Activated CD4-positive, CD25-positive, alpha-beta regulatory T cell (primary cell): ENCODE data around the gene OR5K3.
"Not testable (repeated sequence)": the region's sequence is repeated elsewhere in the genome, so short reads cannot be mapped to it uniquely, and the experiment has no call there.

Experiments used
- DNase-seq, 4 experiments: peaks; one replicate each; lab custom pipeline; 2025; lab: John Stamatoyannopoulos, UW

The OR5K3 gene, protein sequence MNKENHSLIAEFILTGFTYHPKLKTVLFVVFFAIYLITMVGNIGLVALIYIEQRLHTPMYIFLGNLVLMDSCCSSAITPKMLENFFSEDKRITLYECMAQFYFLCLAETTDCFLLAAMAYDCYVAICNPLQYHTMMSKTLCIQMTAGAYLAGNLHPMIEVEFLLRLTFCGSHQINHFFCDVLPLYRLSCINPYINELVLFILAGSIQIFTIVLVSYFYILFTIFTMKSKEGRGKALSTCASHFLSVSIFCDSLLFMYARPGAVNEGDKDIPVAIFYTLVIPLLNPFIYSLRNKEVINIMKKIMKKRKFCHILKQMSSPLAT

DNA sequence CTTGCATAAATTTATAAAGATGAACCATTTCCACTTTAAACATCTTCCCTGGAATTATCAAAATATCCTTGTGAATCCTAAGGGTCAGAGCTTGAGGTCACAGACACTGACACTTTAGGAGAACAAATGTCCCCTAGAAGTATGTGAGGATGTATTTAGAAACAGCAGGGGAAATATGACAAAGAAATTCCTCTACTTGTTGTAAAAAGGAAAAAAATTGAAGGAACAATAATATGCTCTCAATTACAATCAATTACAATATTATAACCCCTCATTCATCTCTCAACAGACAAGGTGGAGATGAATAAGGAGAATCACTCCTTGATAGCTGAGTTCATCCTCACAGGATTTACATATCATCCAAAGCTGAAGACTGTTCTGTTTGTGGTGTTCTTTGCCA, at the start of gene OR5K3:
Gene OR5K3 (plus strand): TSS at position 301 of the 400 bp plus-strand sequence. CDS start 0 bp downstream, at position 301.
- no peak for DNase-seq

DNA sequence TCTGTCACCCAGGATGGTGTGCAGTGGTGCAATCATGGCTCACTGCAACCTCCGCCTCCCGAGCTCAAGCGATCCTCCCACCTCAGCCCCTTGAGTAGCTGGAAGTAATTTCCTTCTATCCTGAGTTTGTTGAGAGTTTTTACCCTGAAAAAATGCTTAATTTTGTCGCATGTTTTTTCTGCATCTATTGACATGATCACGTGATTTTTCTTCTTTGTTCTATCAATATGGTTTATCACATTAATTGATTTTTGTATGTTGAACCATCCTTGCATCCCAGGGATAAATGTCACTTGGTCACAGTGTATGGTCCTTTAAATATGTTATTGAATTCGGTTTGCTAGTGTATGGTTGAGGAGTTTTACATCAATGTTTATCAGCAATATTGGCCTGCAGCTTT, 48.7 kb upstream of the OR5K3 start:
- no peak for DNase-seq

DNA sequence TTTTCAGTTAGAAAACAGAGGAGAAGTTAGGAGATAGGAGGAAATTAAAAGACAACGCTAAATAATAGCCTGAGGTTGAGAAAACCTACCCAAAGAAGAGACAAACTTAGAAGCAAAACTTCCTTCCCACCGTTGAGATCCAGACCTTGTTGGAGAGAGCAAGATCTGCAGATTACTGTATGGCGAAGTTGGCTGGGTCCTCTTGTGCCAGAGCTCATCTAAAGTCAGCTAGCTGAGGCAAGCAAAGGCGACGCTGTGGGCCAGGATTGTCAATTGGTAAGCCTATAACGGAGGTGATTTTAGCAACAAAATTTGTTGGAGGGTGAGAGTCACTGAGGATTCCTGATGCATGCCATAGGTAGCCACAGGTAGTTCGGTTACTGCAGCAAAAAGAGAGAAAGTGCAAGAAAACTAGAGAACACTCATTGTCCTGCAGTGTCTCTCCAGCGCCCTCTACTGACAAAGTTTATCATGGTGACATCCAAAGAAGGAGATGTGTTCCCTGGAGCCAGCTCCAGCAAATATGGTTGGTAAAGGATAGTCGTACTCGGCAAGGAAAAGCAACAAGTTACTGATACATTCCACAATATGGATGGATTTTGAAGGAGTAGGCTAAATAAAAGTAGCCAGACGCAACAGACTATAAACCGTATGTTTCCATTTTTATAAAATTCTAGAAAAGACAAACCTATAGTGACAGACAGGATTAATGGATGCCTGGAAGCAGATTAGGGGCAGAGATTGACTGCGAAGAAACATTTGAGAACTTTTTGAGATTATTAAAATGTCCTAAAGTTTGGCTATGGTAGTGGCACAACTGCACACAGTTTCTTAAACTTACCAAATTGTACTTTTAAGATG, 46.6 kb upstream of the OR5K3 start:
- DNase-seq, result peak in 2 of 4 experiments; percentile 1 to 2

DNA sequence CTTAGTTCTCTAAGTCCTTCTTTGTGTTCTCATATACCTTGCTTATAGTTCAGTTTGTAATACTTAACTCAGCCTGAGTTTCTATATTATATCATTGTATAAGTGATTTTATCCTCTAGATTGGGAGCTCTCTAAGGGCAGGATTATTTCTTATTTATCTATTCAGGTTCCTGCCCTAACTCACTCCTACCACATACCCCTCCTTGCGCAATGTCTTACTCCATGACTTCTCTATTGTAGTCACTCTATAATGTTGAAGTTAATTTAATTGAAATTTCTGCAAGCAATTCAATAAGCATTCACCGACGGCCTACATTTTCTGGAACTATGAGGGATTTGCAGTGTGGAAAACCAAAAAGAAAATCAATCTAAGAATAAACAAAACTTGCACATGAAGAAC, 40.4 kb upstream of the OR5K3 start:
- no peak for DNase-seq

DNA sequence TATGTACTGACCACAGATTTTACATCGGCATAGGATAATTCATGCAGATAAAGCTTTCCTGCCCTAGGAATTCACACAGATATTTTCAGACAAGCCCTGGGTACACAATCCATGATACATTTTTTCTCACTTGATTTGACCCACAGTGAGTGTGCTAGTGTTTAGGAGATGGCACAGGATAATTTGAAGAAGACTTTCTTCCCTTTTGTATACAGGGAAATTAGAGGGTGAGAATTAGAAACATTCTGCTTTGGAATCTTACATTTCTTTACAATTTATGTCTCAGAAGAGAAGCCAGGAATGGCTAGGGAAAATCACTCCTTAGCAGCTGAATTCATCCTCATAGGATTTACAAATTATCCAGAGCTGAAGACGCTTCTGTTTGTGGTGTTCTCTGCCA, 36.9 kb upstream of the OR5K3 start, which contains the start of gene OR5K4:
Gene OR5K4 (plus strand): TSS at position 301 of the 400 bp plus-strand sequence. CDS start 0 bp downstream, at position 301.
- no peak for DNase-seq

DNA sequence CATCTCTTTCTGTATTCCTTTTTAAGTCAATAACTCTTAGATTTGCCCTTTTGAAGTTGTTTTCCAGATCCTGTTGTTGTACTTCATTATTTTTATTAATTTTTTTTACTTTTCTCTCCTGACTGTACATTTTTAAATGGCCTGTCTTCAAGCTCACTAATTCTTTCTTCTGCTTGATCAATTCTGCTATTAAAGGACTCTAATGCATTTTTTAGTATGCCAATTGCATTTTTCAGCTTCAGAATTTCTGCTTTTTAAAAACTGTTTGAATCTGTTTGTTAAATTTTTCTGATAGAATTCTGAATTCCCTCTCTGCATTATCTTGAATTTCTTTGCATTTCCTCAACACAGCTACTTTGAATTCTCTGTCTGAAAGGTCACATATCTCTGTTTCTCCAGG, 31.2 kb upstream of the OR5K3 start:
- no peak for DNase-seq

DNA sequence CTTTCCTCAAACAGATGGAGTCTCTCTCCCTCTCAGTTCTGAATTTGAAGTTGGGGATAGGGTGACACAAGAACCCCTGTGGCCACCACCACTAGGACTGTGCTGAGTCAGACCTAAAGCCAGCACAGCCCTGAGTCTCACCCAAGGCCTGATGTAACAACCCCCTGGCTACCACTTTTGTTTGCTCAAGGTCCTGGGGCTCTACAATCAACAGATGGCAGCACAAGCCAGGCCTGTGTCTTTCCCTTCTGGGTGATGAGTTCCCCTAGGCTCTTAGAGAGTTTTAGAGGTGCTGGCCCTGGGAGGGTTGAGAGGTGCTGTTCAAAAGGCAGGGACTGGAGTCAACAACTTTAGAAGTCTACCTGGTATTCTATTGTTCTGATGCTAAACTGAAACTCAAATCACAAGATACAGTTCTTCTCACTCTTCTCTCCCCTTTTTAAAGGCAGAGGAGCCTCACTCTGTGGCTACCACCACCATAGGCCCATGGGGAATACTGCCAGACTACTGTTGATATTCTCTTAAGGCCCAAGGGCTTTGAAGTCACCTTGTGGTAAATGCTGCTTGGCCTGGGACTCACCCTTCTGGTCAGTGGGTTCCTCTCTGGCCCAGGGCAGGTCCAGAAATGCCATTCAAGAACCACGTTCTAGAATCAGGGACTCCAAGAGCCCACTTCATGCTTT, 30.3 kb upstream of the OR5K3 start:
- no peak for DNase-seq

DNA sequence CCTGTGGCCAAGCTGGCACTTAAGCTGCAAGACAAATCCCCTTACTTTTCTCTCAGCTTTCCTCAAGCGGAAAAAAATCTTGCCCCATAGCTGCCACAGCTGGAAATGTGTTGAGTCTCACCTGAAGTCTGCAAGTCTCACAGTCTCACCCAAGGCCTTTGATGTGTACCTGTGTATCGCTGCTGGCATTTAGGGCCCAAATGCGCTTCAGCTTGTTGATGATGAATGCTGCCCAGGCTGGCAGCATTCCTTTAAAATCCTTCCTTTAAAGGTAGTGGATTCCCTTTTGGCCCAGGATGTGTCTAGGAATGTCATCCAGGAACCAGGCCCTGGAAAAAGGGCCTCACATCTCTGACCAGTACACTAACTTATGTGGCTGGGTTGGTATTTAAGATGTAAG, 29.8 kb upstream of the OR5K3 start:
- no peak for DNase-seq

DNA sequence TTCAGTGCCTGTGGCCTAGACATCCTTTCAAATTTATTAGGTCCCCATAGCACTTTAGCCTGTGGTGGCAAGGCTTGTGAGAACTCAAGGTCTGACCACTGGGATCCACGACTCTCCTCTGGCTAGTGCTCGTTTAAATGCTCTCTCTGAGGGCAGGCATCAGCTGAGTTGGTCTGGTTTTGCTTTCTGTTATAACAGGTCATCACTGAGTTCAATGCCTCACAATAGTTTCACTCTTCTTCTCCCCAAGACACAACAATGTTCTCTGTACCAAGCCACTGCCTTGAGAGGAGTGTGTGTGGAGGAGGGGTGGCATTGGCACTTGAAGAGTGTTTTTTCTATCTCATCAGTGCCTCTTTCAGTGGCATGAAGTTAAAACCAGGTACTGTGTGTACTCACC, 29.2 kb upstream of the OR5K3 start:
- DNase-seq, result no peak

DNA sequence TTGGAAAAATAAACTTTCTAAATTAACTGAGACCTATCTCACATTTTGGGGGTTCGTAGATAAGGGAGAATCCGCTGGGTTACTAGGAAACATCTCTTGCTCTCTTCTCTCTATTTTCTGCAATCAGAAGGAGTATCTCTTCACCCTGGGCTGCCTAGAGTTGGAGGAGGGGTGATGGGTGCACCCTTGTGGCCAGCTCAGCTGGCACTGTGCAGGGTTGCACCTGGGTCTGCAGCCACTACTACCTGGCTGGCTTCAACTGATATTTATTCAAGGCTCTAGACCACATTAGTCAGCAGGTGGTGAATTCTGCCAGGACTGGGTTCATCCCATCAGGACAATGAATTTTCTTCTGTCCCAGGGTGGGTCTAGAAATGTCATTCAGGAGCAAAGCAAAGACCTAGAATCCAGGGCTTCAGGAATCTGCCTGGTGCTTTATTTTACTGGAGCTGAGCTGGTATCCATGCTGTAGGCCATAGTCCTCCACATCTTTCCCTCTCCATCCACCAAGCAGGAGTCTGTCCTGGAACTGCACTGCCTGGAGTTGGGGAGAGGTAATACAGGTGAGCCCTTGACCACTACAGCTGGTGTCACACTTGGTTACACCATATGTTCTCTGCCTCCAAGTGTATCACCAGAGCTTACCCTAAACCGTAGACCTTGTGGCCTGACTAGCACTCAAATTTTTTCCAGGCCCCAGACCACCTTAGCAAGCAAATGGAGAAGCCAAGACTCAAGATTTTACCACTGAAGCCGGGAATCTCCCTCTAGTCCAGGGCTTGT, 22.8 kb upstream of the OR5K3 start:
- DNase-seq, result no peak

DNA sequence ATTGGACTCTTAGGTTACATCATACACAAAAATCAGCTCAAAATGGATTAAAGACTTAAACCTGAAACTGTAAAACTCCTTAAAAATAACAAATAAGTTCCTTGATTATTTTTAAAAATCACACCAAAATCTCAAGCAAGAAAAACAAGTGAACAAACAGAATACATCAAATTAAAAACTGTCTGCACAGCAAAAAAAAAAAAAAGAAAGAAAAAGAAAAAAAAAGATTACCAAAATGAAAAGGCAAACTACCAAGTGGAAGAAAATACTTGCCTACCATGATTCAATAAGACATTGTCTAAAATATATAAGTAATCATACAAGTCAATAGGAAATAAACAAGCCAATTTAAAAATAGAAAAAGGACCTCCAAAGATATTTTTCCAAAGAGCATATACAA, 19.3 kb upstream of the OR5K3 start:
- no peak for DNase-seq

DNA sequence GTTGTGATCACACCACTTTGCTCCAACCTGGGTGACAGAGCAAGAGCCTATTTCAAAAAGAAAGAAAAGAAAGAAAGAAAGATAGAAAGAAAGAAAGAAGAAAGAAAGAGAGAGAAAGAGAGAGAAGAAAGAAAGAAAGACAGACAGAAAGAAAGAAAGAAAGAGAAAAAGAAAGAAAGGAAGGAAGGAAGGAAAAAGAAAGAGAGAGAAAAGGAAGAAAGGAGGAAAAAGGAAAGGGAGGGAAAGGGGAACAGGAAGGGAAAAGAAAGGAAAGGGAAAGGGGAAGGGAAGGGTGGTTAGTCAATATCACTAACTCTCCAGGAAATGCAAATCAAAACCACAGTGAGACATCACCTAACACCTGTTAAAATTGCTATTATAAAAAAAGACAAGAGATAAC, 18.6 kb upstream of the OR5K3 start:
- no peak for DNase-seq

DNA sequence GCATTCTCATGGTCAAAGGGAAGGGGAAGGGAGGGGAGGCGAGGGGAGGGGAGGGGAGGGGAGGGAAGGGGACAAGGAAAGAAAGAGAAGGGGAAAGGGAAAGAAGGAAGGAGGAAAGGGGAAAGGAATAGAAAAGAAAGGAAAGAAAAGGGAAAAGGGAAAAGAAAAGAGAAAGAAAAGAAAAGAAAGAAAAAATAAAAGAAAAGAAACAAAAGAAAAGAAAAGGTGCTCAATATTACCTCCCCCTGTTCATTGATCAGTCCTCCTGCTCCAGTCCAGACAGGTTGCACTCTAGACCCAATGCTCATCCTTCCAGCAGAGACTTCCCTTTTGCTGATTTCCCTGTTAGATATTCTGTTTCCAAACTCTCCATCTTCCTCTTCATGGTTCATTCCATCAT, 18.0 kb upstream of the OR5K3 start:
- DNase-seq, result no peak

DNA sequence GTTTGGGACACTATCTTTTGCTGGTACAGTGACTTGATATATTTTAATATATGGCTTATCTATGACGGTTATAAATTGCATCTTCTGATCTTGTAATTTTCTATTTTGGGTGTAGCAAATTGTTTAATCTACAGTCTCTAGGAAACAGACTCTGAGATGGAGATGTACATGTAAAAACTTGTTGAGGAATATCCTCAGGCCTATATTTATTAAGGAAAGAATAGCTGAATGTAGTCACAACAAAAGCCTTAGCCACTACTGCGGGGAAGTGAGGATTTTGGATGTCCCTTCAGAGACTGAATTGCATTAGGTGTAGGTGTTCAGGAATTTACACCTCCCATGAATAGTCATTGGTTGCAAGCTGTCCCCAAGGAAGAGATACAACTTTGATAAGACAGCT, 13.8 kb upstream of the OR5K3 start:
- no peak for DNase-seq

DNA sequence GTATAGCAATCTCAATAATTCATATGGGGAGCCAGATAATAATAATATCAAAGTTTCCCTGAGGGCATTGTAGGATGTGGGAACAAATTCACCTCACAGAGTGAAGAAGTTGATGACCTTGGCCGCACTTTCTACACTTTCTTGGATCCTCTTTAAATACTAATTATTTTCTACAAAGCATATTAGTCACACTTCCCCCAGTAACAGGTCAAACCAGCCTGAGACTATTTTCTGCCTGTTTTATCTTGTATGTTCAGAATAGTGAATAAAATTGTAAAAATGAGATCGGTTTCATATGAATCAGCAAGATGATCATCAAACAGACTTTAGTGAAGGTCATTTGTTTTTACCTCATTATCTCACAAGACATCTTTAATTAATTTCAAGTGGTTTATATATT, 2.3 kb upstream of the OR5K3 start:
- DNase-seq, result no peak

DNA sequence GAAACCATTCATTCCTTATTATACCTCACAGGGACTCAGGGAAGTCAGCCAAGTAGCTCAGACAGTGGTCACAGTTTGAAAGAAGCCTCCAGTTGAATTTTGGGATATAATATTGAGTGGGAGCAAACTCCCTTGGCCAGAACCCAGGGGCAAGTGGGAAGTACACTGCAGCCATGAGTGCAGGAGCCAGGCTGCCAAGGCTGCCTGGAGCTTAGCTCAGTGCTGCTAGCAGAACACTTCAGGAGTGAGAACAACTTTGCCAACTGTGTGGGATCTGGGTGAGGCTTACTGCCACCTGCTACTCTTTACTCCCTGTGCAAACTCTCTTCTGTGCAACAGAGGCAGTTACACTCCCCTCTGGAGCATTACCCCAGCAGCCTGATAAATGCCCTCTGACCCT, 4.6 kb downstream of the OR5K3 start:
- no peak for DNase-seq

DNA sequence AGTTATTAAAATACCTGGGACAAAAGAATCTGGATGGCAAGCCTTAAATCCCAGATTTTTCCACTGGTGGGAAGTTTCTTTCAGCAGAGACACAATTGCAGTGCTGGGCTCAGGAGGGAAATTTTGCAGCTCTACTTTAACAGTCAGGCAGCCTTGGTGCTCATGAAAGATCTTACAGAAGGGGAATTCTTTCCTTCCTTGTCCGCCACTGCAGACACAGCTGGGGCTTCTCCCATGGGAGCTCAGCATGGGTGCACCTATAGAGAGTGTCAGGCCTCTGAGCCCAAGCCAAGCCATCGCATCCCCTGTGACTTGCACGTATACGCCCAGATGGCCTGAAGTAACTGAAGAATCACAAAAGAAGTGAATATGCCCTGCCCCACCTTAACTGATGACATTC, 6.0 kb downstream of the OR5K3 start:
- not testable (repeated sequence) for DNase-seq

DNA sequence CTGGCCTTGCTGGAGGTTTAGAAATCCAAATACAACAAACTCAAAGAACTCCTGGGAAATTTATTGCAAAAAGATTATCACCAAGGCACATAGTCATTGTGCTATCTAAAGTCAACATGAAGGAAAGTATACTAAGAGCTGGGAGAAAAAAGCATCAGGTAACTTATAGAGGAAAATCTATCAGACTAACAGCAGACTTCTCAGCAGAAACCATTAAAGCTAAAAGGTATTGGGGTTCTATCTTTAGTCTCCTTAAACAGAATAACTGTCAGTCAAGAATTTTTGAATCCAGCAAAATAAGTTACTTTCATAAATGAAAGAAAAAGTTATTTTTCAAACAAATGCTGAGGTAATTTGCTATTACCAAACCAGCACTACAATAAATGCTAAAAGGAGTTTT, 8.0 kb downstream of the OR5K3 start:
- DNase-seq, result no peak

DNA sequence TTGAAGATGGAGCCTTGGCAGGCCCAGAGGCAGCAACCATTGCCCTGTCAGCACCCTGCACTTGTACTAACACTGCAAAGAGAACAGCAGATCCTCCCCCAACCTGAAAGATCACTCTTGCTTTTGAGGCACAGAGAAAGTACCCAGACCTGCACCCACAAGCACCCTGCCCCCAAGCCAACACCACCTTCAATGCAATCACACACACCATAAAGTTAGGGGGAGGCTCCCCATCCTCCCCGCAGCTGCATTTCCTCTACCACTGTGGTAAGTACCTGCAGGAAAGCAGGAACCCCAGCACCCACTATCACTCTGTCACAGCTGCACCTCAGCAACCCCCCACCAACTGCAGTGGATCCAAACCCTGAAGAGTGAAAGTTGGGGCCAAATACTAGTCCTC, 12.0 kb downstream of the OR5K3 start:
- no peak for DNase-seq

DNA sequence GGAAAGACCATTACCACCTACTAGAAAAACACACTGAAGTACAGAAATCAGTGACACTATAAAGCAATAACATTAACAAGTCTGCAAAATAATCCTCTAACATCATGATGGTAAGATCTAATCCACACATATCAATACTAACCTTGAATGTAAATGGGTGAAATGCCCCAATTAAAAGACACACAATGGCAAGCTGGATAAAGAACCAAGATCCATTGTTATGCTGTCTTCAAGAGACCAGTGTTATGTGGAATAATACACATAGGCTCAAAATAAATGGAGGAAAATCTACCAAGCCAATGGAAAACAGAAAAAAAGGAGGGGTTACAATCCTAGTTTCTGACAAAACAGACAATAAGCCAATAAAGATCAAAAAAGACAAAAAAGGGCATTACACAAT, 13.5 kb downstream of the OR5K3 start:
- DNase-seq, result no peak

DNA sequence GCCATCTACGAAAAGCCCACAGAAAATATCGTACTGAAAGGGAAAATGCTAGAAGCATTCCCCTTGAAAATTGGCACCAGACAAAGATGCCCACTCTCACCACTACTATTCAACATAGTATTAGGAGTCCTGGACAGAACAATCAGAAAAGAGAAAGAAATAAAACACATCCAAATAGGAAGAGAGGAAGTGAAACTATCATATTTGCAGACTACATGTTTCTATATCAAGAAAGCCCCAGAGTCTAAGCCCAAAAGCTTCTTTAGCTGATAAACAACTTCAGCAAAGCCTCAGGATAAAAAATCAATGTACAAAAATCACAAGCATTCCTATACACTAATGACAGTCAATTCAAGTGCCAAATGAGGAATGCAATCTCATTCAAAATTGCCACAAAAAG, 15.6 kb downstream of the OR5K3 start:
- DNase-seq, result no peak

DNA sequence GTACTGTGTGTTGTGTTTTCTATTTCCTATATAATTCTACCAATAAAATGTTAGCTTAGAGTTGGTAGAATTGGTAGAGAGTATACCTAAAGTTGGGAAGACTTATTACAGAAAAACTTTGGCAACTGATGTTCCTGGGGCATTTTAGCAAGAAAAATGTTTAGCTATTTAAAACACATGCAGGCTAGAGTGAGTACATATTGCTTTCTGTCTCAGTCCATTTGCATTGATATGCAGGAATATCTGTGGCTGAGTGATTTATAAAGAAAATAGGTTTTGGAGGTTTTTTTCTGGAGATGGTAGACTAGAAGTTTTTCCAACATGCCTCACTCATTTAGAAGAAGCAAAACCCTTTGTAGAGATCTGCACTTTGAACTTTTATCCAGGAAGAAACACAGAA, 42.1 kb downstream of the OR5K3 start:
- no peak for DNase-seq
